ENCODE results near the gene PKP1.
"Not testable (repeated sequence)": the region's sequence is repeated elsewhere in the genome, so short reads cannot be mapped to it uniquely, and the experiment has no call there.

PKP1 gene

DNA sequence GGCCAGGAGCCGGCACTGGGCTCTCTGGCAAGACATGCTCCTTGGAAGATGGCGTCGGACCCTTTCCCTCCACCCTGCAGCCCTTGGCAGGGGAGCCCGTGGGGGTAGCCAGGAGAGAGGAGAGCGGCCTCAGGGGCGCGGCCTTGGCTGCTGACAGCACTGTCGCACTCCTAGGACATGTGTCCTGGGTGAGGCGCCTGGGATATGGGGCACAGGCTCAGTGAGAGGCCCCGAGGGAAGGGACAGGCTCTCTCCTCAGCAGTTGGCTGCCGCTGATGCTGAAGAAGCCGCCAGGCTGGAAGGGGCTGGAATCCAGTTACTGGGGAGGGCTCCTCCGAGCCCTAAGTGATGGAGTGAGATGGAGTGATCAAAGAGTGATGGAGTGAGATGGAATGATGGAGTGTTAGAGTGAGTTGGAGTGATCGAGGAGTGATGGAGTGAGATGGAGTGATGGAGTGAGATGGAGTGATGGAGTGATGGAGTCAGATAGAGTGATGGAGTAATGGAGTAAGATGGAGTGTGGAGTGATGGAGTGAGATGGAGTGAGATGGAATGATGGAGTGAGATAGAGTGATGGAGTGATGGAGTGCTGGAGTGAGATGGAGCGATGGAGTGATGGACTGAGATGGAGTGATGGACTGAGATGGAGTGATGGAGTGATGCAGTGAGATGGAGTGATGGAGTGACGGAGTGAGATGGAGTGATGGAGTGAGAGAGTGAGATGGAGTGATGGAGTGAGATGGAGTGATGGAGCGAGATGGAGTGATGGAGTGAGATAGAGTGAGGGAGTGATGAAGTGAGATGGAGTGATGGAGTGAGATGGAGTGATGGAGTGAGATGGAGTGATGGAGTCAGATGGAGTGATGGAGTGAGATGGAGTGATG is 27.6 kb upstream of the PKP1 start:
- Histone ChIP-seq H3K36me3 (ENCODE audit: low read depth) (no peaks in the 10 kb centered on the region), H3K27ac (ENCODE audit: poor library complexity, severe bottlenecking) (no peak overlapping the region), H3K9me3 (ENCODE audit: severe bottlenecking) (no peaks in the 10 kb centered on the region), H3K4me1 (ENCODE audit: insufficient read depth, poor library complexity, severe bottlenecking) (peaks cover 14% of the 10 kb centered on the region), H3K4me3 (ENCODE audit: severe bottlenecking) (no peak overlapping the region), H3K27me3 (ENCODE audit: insufficient read depth, poor library complexity, severe bottlenecking) (no peaks in the 10 kb centered on the region)
- peak; percentile 39 for DNase-seq (ENCODE audit: low spot score)
- no peak for ATAC-seq (ENCODE audit: low read depth)
- TF ChIP-seq, protein P1, sequence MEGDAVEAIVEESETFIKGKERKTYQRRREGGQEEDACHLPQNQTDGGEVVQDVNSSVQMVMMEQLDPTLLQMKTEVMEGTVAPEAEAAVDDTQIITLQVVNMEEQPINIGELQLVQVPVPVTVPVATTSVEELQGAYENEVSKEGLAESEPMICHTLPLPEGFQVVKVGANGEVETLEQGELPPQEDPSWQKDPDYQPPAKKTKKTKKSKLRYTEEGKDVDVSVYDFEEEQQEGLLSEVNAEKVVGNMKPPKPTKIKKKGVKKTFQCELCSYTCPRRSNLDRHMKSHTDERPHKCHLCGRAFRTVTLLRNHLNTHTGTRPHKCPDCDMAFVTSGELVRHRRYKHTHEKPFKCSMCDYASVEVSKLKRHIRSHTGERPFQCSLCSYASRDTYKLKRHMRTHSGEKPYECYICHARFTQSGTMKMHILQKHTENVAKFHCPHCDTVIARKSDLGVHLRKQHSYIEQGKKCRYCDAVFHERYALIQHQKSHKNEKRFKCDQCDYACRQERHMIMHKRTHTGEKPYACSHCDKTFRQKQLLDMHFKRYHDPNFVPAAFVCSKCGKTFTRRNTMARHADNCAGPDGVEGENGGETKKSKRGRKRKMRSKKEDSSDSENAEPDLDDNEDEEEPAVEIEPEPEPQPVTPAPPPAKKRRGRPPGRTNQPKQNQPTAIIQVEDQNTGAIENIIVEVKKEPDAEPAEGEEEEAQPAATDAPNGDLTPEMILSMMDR (IDR thresholded peaks at IDR 0.05; ENCODE audit: poor library complexity, severe bottlenecking), result no peak

GRCh38 chr1:201258132-201258531 is 25.2 kb upstream of the PKP1 start:
- H3K9me3 ChIP-seq (ENCODE audit: severe bottlenecking); ATAC-seq (ENCODE audit: low read depth); H3K36me3 ChIP-seq (ENCODE audit: low read depth); H3K4me3 ChIP-seq (ENCODE audit: severe bottlenecking); DNase-seq (ENCODE audit: low spot score); H3K27ac ChIP-seq (ENCODE audit: poor library complexity, severe bottlenecking); H3K27me3 ChIP-seq (ENCODE audit: insufficient read depth, poor library complexity, severe bottlenecking): not testable (repeated sequence)
- H3K4me1 ChIP-seq (ENCODE audit: insufficient read depth, poor library complexity, severe bottlenecking), result peaks cover 20% of the 10 kb centered on the region

GRCh38 chr1:201258763-201259230 is 24.5 kb upstream of the PKP1 start:
- Histone ChIP-seq H3K4me1 (ENCODE audit: insufficient read depth, poor library complexity, severe bottlenecking) (peaks cover 20% of the 10 kb centered on the region), H3K9me3 (ENCODE audit: severe bottlenecking) (no peaks in the 10 kb centered on the region), H3K4me3 (ENCODE audit: severe bottlenecking) (no peak overlapping the region), H3K27me3 (ENCODE audit: insufficient read depth, poor library complexity, severe bottlenecking) (no peaks in the 10 kb centered on the region), H3K36me3 (ENCODE audit: low read depth) (no peaks in the 10 kb centered on the region), H3K27ac (ENCODE audit: poor library complexity, severe bottlenecking) (peak overlapping the region; percentile 88)
- TF ChIP-seq, protein P1 (IDR thresholded peaks at IDR 0.05; ENCODE audit: poor library complexity, severe bottlenecking), result no peak
- no peak for ATAC-seq (ENCODE audit: low read depth)
- DNase-seq (ENCODE audit: low spot score), result peak; percentile 39

GRCh38 chr1:201259476-201260235 is 23.6 kb upstream of the PKP1 start:
- ATAC-seq (ENCODE audit: low read depth) (peak; percentile 85), DNase-seq (ENCODE audit: low spot score) (peak; percentile 89)
- Histone ChIP-seq H3K36me3 (ENCODE audit: low read depth) (no peaks in the 10 kb centered on the region), H3K27me3 (ENCODE audit: insufficient read depth, poor library complexity, severe bottlenecking) (no peaks in the 10 kb centered on the region), H3K4me3 (ENCODE audit: severe bottlenecking) (peak overlapping the region; percentile 10), H3K4me1 (ENCODE audit: insufficient read depth, poor library complexity, severe bottlenecking) (peaks cover 20% of the 10 kb centered on the region), H3K27ac (ENCODE audit: poor library complexity, severe bottlenecking) (peak overlapping the region; percentile 88), H3K9me3 (ENCODE audit: severe bottlenecking) (no peaks in the 10 kb centered on the region)
- TF ChIP-seq, protein P1 (IDR thresholded peaks at IDR 0.05; ENCODE audit: poor library complexity, severe bottlenecking), result peak; percentile 30

DNA sequence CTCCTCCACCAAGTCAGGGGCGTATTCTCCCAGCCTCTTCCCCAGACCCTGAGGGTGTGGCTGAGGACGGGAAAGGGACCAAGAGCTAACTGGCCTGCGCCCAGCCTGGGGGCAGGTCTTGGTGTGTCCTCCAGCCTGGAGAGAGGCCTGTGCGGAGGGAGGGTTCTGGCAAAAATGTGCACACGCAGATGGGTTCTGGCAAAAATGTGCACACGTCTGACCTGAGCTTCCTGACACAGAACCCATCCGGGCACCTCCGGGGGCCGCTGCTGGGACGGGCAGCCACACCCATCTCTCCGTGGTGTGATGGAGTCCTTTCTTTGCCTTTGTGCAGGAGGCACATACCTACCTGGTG is 23.1 kb upstream of the PKP1 start:
- peak overlapping the region; percentile 88 for H3K27ac ChIP-seq (ENCODE audit: poor library complexity, severe bottlenecking)
- peaks cover 20% of the 10 kb centered on the region for H3K4me1 ChIP-seq (ENCODE audit: insufficient read depth, poor library complexity, severe bottlenecking)
- ATAC-seq (ENCODE audit: low read depth), result peak; percentile 43
- H3K9me3 ChIP-seq (ENCODE audit: severe bottlenecking), result no peaks in the 10 kb centered on the region
- peak overlapping the region; percentile 10 for H3K4me3 ChIP-seq (ENCODE audit: severe bottlenecking)
- no peaks in the 10 kb centered on the region for H3K36me3 ChIP-seq (ENCODE audit: low read depth)
- H3K27me3 ChIP-seq (ENCODE audit: insufficient read depth, poor library complexity, severe bottlenecking), result no peaks in the 10 kb centered on the region
- TF ChIP-seq, protein P1 (IDR thresholded peaks at IDR 0.05; ENCODE audit: poor library complexity, severe bottlenecking), result no peak
- DNase-seq (ENCODE audit: low spot score), result peak; percentile 47
